ENCODE data around the gene IQGAP2.

IQGAP2 gene

DNA sequence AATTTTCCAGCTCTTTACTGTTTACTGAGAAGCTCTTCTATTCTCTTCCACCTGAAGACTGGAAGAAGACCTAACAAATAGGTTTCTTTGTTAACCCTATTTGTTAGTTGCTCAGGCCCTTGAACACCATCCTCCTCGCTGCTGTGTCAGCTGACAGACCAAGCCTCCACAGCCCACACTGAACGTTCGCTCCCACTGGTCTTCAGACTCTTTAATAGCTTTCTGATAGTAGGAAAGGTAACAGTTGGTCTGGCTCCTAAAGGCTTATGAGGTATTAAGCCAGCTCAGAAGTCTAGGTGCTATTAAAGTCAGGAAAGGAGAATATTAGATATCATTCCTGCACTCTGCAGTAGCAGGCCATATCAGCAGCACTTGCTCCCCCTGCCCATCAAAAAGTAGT, 289.6 kb downstream of the IQGAP2 start:
- no peak for FAIRE-seq

DNA sequence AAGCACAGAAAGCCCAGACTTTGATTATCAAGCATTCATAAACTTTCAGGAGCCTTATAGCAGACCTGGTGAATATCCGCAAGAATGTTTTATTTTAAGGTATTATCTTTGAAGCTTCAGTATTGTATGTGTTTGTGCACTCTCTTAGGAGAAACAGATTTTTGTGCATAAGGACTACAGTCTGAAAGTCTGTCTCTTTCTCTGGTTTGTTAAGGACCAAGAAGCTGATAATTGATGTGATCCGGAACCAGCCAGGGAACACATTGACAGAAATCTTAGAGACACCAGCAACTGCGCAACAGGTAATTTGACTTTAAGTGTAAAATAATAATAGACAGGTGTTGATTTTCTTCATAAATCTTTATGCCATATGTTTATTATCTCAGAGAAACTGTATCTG, 290.1 kb downstream of the IQGAP2 start:
- no peak for FAIRE-seq

DNA sequence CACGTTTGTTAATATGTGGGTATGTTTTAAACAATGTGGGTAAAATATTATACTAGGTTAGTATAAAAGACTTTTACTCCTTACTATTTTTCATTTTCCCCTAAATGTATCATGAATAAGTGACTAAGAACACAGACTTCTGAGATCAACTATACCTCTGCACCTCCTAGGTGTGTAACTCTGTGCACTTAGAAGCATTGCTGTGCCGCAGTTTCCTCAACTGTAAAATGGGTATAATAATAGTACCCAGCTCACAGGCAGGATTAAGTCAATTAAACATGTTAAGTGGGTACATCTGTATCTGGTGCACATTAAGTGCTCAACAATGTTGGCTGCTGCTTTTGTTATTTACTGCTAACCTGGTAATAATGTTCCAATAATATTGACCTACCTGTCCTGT, 291.2 kb downstream of the IQGAP2 start:
- FAIRE-seq: no peak

DNA sequence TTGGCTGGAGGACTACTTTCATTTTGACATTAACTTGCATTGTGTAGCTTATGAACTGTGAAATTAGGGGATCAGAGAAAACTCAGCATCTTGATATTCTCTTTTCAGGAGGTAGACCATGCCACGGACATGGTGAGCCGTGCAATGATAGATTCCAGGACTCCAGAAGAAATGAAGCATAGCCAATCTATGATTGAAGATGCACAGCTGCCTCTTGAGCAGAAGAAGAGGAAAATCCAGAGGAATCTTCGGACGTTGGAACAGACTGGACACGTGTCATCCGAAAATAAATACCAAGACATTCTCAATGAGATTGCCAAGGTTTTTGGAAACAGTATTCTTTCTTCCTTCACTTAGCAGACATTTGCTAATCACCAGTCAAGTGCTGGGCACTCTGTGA, 292.3 kb downstream of the IQGAP2 start:
- no peak for FAIRE-seq

DNA sequence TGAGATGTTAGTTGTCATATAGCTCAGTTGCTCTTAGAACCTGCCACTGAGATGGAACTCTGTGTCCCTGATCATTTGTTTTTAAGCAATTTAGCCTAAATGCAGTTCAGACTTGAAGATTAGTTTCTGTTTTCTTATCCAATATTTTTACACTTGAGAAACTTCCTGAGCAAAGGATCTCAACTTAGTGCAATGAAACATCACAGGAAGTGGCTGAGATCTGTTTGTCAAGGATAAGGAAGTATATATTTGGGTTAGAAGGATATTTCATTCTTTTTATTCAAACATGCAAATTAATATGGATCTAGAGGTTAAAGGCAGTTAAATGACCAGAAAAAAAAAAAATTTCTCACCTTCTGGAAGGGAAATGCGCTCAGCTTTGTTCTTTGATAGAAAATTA, 293.2 kb downstream of the IQGAP2 start:
- FAIRE-seq: no peak

DNA sequence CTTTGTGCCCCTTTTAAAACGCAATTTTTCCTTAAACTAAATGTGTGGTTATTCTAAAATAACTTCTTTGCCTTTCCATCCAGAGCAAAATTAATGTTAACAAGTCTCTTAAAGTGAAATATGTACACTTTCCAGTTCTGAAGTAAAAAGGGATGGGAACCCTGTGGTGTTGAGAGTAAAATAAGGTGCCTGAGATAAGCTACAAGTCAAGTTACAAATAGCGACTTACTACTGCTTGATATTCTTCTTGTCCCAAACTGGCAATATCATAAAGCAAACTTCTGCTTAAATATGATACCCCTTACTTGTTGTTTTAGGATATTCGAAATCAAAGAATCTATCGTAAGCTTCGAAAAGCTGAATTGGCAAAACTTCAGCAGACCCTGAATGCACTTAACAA, 294.6 kb downstream of the IQGAP2 start:
- FAIRE-seq: no peak

DNA sequence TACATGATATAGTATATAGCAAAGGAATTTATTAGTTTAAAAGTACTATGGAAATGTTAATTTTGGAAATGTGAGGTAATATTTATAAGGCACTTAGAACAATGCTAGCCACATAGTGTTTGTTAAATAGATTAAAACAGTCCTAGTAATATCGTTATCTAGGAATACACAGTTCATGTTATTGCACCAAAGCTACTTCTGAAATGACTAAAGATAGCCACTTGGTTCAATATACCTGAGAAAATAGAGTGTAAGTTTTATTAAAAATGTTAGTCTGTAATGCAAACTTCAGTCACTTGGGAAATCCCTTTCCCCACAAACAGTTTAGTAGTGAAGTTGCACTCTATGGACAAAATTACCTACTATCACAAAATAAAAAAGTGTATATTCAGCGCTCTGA, 297.5 kb downstream of the IQGAP2 start:
- no peak for FAIRE-seq

DNA sequence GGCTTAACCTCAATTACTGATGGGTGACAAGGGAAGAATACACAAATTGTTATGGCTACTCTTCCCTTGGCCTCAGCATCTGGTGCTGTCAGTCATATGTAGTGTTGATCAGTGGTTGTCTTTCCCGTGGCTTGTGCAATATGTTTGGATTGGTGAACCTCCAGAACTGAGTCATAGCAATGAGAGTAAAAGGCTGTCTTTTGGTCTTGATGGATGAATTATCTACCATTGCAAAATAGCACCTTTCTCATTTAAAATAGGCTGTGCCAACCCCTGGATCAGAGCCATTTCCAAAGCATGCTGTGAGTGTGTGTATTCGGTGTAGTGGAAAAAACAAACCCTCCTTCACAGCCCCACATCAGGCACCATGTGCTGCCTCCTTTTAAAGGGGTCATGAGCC, 298.2 kb downstream of the IQGAP2 start:
- FAIRE-seq: no peak

DNA sequence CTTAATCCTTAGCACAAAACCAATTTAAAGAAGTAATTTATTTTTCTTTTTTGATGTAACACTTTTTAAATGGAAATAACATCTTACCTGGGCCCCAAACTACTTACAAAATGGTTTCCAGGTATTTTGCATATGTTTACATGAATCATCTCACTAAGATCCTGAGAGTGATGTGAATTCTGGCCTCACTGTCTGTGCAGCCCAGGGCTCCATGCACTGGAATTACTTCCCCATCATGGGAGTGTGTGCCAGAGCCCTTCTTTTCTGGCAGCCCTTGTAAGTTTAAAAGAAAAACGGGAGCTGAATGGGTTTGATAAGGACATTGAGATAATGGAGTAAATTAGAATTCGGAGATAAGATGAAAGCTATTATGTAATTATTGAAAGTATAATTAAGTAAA, 300.6 kb downstream of the IQGAP2 start:
- FAIRE-seq: no peak

DNA sequence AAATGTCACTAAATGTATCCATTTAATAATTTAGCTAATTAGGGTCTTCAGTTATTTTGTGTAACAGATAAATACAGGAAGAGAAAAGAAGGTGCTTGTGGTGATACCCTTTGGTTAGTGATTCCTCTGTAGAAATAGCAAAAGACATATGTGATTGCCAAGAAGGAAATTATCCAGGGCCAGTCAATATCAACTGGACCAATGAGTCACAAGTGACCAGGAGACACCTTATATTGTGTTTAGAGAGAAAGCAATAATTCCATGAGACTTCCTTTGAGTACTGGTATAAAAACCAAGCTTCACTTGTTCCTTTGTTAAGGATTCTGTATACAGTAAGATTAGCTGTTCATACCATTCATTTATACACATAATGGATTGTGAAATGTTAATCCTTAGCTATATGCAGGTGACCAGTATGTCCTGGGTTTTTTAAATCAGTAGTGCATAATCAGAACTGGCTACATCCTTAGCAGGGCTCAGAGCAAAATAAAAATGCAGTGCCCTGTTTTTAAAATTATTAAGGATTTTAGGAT, 301.1 kb downstream of the IQGAP2 start:
- FAIRE-seq: no peak

DNA sequence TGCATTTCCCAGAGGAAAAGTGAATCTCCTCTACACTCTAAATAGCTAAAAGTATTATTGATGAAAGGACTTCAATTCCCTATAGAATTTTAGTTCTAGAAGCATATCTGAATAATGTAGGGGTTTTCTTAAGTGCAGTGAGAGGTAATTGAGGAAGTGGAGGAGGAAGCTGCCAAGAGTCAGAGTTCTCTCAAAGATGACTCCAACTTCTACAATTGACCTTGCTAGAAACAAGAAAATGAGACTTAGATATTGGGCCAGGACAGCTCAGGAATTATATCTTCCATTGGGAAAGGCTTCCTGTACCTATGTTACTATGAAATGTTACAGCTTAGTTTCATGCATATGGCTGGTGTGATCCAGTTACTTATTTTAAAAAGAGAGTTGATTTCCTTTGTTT, 302.5 kb downstream of the IQGAP2 start:
- no peak for FAIRE-seq

DNA sequence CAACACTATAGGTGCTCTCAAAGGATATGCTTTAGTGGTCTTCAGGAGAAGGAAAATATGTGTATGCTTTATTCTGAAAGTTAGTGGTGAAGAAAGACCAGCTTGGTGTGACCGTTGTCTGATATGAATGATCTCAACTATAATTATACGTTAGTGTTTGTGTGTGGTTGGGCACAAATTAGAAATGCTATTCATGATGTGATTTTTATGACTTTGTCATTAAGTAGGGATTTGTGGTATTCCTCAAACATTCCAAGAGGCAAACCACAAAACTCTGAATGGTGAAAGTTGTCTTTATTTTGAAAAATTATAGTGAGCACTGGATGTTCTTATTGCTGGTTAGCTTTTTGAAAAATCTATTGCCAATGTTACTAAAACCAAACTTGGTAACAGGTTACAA, 306.7 kb downstream of the IQGAP2 start:
- no peak for FAIRE-seq

DNA sequence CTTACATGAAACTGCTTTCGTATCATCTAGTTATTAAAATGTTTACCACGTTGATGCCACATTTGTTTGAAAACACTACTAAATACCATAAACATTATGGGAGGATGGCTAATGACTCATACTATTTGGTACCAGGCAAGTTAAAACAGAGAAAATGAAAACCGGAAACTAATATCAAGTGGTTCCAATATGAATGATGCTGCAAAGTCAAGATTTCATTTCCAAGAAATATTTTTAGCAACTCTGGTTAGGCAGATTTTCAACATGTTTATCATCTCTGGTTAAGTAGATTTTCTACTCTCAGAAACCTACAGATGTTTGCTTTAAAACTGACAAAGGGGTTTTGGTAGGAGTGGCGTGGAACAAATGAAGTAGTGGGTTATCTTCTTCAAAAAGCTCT, 307.9 kb downstream of the IQGAP2 start:
- FAIRE-seq: no peak

DNA sequence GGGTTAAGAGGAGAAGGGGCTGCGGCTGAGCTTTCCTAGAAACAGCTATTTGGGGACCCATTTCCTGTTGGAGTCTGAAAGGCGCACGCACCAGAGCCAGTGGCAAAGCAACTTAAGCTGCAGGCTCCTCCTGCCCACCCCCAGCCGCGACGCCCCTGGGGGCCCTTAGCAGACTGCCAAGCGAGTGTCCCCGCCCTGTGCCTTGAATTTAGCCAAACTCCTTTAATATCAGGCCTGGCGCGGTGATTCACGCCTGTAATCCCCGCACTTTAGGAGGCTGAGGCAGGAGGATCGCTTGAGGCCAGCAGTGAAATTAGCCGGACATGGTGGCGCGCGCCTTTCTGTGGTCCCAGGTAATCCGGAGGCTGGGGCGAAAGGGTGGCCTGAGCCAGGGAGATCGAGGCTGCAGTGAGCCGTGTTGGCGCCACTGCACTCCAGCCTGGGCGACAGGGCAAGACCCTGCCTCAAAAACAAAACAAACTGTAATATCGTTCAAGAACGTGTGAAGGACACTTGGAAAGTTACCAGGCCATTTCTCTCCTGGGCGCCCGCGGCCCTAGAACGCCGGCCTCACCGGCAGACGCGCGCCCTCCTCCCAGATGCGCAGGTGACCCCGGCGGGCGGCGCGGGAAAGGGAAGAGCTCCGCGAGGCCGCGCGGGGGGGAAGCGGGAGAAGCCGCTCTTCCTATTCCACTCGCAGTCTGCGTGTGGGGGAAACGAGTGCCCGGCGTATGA, 311.8 kb downstream of the IQGAP2 start:
- no peak for FAIRE-seq

DNA sequence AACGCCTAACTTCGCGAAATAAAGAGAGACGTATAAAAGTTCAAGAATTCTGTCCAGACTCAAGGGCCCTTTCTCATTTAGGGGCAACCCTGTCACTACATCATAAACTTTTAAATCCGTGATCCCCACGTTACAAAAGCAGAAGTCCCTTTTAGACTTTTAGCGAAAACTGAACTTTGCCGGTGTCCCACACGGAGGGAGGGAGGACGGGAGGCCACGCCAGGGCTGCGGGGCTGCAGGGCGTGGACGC, 312.3 kb downstream of the IQGAP2 start:
- no peak for FAIRE-seq

DNA sequence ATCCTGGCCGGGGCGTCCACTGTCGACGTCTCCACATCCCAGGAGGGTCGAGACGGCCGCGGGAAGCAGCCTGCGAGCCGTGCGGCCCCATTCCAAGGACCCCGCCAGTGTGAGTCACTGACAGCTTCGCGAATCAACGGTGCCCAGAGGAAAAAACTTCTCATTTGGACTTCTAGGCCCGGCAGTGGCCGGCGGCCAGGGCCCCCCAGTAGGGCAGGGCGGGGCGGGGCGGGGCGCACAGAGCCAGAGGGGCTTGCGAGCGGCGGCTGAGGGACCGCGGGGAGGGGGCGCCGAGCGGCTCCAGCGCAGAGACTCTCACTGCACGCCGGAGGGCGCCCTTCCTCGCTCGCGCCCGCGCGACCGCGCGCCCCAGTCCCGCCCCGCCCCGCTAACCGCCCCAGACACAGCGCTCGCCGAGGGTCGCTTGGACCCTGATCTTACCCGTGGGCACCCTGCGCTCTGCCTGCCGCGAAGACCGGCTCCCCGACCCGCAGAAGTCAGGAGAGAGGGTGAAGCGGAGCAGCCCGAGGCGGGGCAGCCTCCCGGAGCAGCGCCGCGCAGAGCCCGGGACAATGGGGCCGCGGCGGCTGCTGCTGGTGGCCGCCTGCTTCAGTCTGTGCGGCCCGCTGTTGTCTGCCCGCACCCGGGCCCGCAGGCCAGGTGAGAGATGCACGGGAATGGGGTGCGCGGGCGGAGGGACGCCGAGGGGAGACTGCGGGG, 312.8 kb downstream of the IQGAP2 start, which contains the start of gene F2R:
TSS of gene F2R (plus strand) at position 391 of the 720 bp plus-strand sequence. CDS start at position 573, 182 bp downstream.
- FAIRE-seq: no peak

DNA sequence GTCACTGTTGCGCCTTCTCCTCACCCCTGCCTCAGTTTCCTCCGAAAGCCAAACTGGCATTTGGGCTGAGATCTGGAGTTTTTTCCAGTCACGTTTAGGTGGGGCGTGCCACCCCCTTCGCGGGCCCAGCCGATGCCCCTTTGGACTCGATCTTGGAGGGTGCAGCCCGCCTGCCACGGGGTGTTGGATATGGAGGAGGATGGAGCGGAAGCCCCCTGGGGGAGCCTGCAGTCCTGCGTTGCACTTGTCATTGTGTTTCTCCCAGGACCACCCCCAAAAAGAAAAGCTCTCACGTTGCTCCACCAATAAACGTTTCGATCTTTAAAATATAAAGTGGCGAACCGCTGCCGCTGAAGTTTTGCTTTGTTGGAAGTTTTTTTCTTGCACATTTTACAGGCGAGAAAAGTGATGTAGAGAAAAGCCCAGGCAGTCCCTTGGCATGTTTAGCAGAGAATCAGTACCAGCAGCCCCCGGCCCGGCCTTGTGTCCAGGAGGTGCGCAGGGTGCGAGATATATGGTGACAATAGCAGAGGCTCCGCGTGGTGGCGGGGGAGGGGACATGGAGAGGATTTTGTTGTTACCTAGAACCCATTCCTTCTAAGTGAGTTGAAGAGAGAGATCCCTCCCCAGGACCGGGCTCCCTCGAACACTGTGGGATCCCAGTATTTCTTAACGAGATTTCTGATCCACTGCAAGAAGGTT, 313.5 kb downstream of the IQGAP2 start:
- no peak for FAIRE-seq

DNA sequence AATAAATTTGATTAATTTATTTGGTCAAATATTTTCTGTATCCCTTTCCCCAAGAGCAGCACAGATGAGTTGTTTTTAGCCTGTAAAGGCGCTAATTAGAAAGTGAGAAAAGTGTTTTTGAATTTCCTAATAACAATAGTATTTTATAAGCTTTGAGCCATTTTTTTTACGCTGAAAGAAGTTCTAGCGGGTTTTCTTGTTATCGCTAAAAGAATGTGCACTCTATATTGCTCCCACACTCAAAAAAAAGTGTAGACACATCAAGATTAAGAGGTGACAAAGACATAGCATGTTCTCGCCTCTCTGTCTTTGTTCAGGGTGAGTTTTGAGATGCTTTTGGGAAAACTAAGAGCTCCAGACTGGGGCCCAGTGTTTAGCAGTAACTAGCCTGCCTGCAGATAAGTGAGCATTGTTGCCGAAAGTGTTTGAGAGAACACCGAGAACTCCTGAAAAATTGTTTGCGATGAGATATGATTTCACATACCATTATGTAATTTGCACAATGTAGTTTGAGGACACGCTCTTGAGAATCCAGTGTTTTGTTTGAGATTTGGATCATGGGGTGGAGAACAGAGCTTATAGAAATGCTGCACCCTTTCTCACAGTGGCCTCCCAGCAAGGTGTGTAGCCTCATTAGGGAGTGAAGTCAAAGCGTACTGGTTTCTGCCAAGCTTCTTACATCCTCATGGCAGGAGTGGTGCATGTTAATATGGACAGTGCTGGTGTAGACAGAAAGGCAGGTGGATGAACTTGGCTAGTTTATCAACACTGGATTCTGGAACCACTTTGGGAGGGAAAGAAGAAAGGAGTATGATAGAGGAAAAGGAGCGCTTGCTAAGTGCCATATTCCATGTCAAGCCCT, 314.4 kb downstream of the IQGAP2 start:
- FAIRE-seq: no peak

DNA sequence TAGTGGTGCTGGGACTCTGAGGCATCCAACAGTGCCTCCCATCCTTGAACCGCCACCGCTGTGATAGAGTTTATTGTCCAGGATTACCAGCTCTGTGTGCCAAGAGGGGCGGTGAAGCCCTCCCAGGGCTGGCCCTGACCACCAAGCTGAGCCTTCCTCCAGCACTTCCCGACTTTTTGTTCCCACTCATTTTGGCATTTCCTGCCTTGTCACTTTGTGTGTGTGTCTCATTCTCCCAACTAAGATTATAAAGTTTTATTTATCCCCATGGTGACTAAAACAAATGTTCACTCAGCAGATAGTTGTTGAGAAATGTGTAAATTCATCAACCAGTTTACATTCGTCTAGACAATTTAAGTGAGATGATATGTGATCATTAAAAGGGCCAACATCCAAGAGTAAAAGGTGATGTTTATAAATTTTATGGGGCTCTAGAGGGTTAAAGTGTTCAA, 315.3 kb downstream of the IQGAP2 start:
- FAIRE-seq: no peak

DNA sequence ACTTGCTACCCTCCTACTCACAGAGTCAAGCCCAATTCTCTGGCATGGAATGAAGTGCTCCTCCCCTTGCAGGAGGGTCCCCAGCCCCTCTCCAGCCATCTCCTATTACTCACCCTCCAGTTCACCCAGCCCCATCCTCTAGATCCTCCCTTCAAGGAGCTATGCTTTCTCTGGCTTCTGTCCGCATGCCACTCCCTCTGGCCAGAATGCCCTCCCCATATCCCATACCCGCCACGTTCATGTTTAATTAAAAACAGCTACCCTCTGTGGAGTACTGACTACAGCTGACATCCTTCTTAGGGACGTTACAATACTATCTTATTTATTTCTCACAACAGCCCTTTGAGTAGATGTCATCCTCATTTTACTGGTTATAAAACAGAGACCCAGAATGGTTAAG, 315.8 kb downstream of the IQGAP2 start:
- no peak for FAIRE-seq

DNA sequence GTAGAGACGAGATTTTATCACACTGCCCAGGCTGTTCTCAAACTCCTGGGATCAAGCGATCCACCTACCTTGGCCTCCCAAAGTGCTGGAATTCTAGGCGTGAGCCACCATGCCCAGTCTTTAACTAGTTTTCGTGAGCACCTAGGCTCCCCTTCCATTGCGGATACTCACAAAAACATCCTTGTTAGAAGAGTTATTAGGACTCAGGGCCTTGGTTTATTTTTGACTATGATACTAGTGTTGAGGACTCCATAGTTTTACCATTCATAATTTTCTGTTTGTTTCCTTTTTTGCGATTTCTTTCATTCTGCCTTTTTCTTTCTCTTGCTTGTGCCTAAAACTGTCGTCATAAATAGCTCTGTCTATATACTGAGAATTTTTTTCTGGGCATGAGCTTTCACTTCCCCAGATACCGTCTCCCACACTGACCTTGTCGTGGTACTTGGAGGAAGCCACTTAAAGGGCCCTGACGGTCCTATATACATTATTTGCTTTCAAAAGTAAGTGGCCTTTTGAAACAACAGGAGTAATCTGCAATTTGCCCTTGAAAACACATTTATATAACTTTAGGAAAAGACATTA, 318.0 kb downstream of the IQGAP2 start:
- FAIRE-seq: no peak

DNA sequence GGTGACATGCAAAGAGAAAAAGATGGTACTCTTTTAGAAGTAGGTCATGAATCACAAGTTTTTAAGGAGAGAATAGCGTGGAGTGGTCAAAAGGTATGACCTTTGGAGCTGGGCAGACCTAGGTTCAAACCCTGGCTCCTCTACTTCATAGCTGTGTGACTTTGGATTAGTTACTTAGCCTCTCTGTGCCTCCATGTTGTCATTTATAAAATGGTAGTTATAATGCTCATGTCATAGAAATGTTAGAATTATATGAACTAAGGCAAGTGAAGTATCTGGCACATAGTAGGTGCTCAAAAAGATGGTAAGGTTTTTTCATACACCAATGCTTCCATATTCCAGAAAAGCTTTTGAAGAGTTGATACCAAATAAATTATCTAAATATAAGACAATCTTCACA, 320.2 kb downstream of the IQGAP2 start:
- FAIRE-seq: no peak

DNA sequence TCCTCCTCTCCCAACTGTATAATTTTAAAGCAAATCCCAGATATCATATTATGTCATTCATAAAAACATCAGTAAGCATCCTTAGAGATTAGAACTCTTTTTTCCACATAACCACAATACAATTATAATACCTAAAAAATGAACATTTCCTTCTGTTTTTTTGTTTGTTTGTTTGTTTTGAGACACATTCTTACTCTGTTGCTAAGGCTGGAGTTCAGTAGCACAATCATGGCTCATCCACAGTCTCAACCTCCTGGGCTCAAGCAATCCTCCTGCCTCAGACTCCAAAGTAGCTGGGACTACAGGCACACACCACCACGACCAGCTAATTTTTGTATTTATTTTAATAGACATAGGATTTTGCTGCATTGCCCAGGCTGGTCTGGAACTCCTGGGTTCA, 320.8 kb downstream of the IQGAP2 start:
- no peak for FAIRE-seq

Data from TTC549 (cell line).